Sigmoid colon (tissue), 4 donors: Measurements from ENCODE around the gene KRTAP2-3.

Experiments used
- EP300 ChIP-seq, 4 donors: sonication (generic); formaldehyde crosslinking; IDR thresholded peaks; one replicate each; pipeline ENCODE4 v1.6.1; 2017; ENCODE audit warnings: antibody characterized with exemption in 4 of 4
- POLR2A ChIP-seq, 2 donors: fragments of 450-650 bp; IDR thresholded peaks; one replicate each; pipeline ENCODE4 v1.6.1; 2016; ENCODE audit warnings: antibody characterized with exemption in 2 of 2, mild to moderate bottlenecking in 2 of 2, moderate library complexity in 2 of 2
- POLR2AphosphoS5 ChIP-seq, 4 donors: sonication (generic); formaldehyde crosslinking; IDR thresholded peaks; one replicate each; pipeline ENCODE4 v1.6.1; 2017; ENCODE audit warnings: antibody characterized with exemption in 4 of 4
- TF ChIP-seq, protein P1 (sequence below), 4 experiments: fragments of 450-650 bp in 3 of 4; fragments of 200-600 bp in 1 of 4; IDR thresholded peaks; one replicate each; pipeline ENCODE4 v1.5.1; 2016 to 2019; ENCODE audit warnings: antibody characterized with exemption in 4 of 4, mild to moderate bottlenecking in 3 of 4, moderate library complexity in 2 of 4

DNA sequence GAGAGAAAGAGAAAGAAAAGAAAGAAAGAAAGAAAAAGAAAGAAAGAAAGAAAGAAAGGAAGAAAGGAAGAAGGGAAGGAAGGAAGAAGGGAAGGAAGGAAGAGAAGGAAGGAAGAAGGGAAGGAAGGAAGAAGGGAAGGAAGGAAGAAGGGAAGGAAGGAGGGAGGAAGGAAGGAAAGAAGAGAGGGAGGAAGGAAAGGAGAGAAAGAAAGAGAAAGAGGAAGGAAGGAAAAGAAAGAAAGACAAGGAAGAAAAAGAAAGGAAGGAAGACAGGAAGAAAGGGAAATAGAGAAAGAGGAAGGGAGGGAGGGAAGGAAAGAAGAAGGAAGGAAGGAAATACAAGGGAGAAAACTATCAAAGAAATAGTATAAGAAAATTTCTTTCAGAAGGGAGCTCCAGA, 16.9 kb upstream of the KRTAP2-3 start:
- TF ChIP-seq, protein P1, sequence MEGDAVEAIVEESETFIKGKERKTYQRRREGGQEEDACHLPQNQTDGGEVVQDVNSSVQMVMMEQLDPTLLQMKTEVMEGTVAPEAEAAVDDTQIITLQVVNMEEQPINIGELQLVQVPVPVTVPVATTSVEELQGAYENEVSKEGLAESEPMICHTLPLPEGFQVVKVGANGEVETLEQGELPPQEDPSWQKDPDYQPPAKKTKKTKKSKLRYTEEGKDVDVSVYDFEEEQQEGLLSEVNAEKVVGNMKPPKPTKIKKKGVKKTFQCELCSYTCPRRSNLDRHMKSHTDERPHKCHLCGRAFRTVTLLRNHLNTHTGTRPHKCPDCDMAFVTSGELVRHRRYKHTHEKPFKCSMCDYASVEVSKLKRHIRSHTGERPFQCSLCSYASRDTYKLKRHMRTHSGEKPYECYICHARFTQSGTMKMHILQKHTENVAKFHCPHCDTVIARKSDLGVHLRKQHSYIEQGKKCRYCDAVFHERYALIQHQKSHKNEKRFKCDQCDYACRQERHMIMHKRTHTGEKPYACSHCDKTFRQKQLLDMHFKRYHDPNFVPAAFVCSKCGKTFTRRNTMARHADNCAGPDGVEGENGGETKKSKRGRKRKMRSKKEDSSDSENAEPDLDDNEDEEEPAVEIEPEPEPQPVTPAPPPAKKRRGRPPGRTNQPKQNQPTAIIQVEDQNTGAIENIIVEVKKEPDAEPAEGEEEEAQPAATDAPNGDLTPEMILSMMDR (IDR thresholded peaks at IDR 0.05): no peak
- no peak for TF ChIP-seq POLR2A (IDR thresholded peaks at IDR 0.05)
- no peak for TF ChIP-seq POLR2AphosphoS5 (IDR thresholded peaks at IDR 0.05)
- no peak for TF ChIP-seq EP300 (IDR thresholded peaks at IDR 0.05)
